HCT116 (cell line): ENCODE measurements around the gene CLASP1. TPM values are rescaled to one million over a fixed set of nuclear protein-coding genes. Genes with fewer than 3 reads are reported as not detected.

Experiments
- ATAC-seq: fragments of 200-7000 bp; cut with Tn5 transposase; 2 replicates; pipeline ENCODE4 v1.9.1; 2020; ENCODE audit warnings: mild to moderate bottlenecking, moderate library complexity
- BruUV-seq: library from RNA; stranded (reverse); fragments of 400-500 nt; replicated peaks from 2 replicates; lab custom pipeline; 2021; lab: Mats Ljungman, UMichigan
- CTCF ChIA-PET: fragments of 300-600 bp; sonication (Branson Sonifier 250); formaldehyde crosslinking; loops from one replicate; lab custom pipeline; 2021; ENCODE audit warnings: antibody characterized with exemption; lab: Charles Lee
- POLR2A ChIA-PET: fragments of 300-600, 350-600 bp; sonication (Branson Sonifier 250); formaldehyde crosslinking; loops from one replicate; lab custom pipeline; 2021; ENCODE audit warnings: antibody characterized with exemption; lab: Charles Lee
- RAD21 ChIA-PET, 2 experiments: fragments of 300-600 bp; sonication (Branson Sonifier 250); formaldehyde crosslinking; loops; one replicate each; lab custom pipeline; 2023; ENCODE audit warnings: low total read pairs in 2 of 2; ENCODE audit not compliant: uncharacterized antibody in 2 of 2, unreplicated experiment in 2 of 2, low non-redundant PET in 1 of 2; lab: Charles Lee
- DNase-seq: peaks from one replicate; pipeline ENCODE4 v3.0.0-alpha.2; 2010; ENCODE audit warnings: low read depth, low spot score
- H2AFZ ChIP-seq: fragments of 200-600 bp; shearing (Covaris generic), sonication (generic); 2 replicates; pipeline ENCODE4 v1.6.1; 2017; ENCODE audit warnings: low read depth, mixed run types, mixed read lengths, antibody characterized with exemption, low read length; ENCODE audit not compliant: poor library complexity, severe bottlenecking
- H3K27ac ChIP-seq: 2 replicates; pipeline ENCODE4 v1.5.1; 2012; ENCODE audit warnings: low read depth, low read length
- H3K27me3 ChIP-seq: fragments of 200-600 bp; sonication (generic); 2 replicates; pipeline ENCODE4 v1.6.1; 2016; ENCODE audit warnings: mixed run types, low read length, mixed read lengths; ENCODE audit not compliant: insufficient read depth
- H3K36me3 ChIP-seq, 2 experiments: fragments of 200-500 bp in 1 of 2; fragments of 200-600 bp in 1 of 2; sonication (Bioruptor generic) in 1 of 2; sonication (generic) in 1 of 2; 2 replicates each; pipeline versions ENCODE4 v1.5.1 to v1.6.1; 2014 to 2016; ENCODE audit warnings: low read length in 2 of 2, inconsistent platforms in 1 of 2, mixed read lengths in 1 of 2, mixed run types in 1 of 2; ENCODE audit not compliant: insufficient read depth in 2 of 2, control insufficient read depth in 1 of 2
- H3K4me1 ChIP-seq, 2 experiments: fragments of 200-600 bp in 1 of 2; sonication (generic) in 1 of 2; 2 replicates each; pipeline versions ENCODE4 v1.5.1 to v1.6.1; 2012 to 2017; ENCODE audit warnings: low read length in 2 of 2, inconsistent platforms in 1 of 2, mild to moderate bottlenecking in 1 of 2, mixed read lengths in 1 of 2, mixed run types in 1 of 2, moderate library complexity in 1 of 2; ENCODE audit not compliant: insufficient read depth in 2 of 2, control insufficient read depth in 1 of 2
- H3K4me2 ChIP-seq: fragments of 200-600 bp; sonication (generic); 2 replicates; pipeline ENCODE4 v1.6.1; 2017; ENCODE audit warnings: mixed run types, low read length, mixed read lengths
- H3K4me3 ChIP-seq, 2 experiments: fragments of 200-600 bp in 1 of 2; sonication (generic) in 1 of 2; replicated peaks in 1 of 2; 2 replicates each; pipeline ENCODE4 v1.5.1; 2011 to 2016; ENCODE audit warnings: low read length in 2 of 2, control low read depth in 1 of 2, low read depth in 1 of 2, mild to moderate bottlenecking in 1 of 2, mixed read lengths in 1 of 2, mixed run types in 1 of 2
- H3K79me2 ChIP-seq: fragments of 200-600 bp; sonication (generic); 2 replicates; pipeline ENCODE4 v1.6.1; 2017; ENCODE audit warnings: mild to moderate bottlenecking, mixed run types, low read length, moderate library complexity, mixed read lengths; ENCODE audit not compliant: insufficient read depth
- H3K9ac ChIP-seq: fragments of 200-600 bp; sonication (generic); 2 replicates; pipeline ENCODE4 v1.6.1; 2016; ENCODE audit warnings: low read length, mixed read lengths
- H3K9me2 ChIP-seq: fragments of 200-600 bp; sonication (generic), shearing (Covaris generic); 2 replicates; pipeline ENCODE4 v1.6.1; 2017; ENCODE audit warnings: mixed run types, mild to moderate bottlenecking, moderate library complexity; ENCODE audit not compliant: insufficient read depth
- H3K9me3 ChIP-seq, 2 experiments: fragments of 200-500 bp in 1 of 2; fragments of 200-600 bp in 1 of 2; sonication (Bioruptor generic) in 1 of 2; sonication (generic) in 1 of 2; 2 replicates each; pipeline ENCODE4 v1.6.1; 2014 to 2017; ENCODE audit warnings: low read length in 2 of 2, mixed read lengths in 2 of 2, inconsistent platforms in 1 of 2, low read depth in 1 of 2, mild to moderate bottlenecking in 1 of 2, mixed run types in 1 of 2, moderate library complexity in 1 of 2; ENCODE audit not compliant: control insufficient read depth in 1 of 2, insufficient read depth in 1 of 2
- H4K20me1 ChIP-seq: fragments of 200-600 bp; sonication (generic), shearing (Covaris generic); 2 replicates; pipeline ENCODE4 v1.6.1; 2017; ENCODE audit warnings: mixed run types, mild to moderate bottlenecking, moderate library complexity; ENCODE audit not compliant: insufficient read depth
- ATF3 ChIP-seq: IDR thresholded peaks from 2 replicates; pipeline ENCODE4 v1.6.1; 2012
- CEBPB ChIP-seq: IDR thresholded peaks from 2 replicates; pipeline ENCODE4 v1.6.1; 2012; ENCODE audit warnings: low read depth
- EGR1 ChIP-seq: IDR thresholded peaks from 2 replicates; pipeline ENCODE4 v1.6.1; 2012; ENCODE audit warnings: low read depth
- ELF1 ChIP-seq: IDR thresholded peaks from 2 replicates; pipeline ENCODE4 v1.6.1; 2012; ENCODE audit warnings: low read depth, borderline replicate concordance
- EZH2 ChIP-seq: fragments of 200-600 bp; sonication (generic); IDR thresholded peaks from 2 replicates; pipeline ENCODE4 v1.6.1; 2017; ENCODE audit warnings: antibody characterized with exemption, mixed run types
- EZH2phosphoT487 ChIP-seq: fragments of 200-600 bp; IDR thresholded peaks from 2 replicates; pipeline ENCODE4 v1.6.1; 2018; ENCODE audit warnings: antibody characterized with exemption, borderline replicate concordance
- FOSL1 ChIP-seq: IDR thresholded peaks from 2 replicates; pipeline ENCODE4 v1.6.1; 2012; ENCODE audit warnings: low read depth
- JUND ChIP-seq: IDR thresholded peaks from 2 replicates; pipeline ENCODE4 v1.6.1; 2012
- MAX ChIP-seq: IDR thresholded peaks from 2 replicates; pipeline ENCODE4 v1.6.1; 2012
- POLR2AphosphoS5 ChIP-seq: IDR thresholded peaks from 2 replicates; pipeline ENCODE4 v1.6.1; 2011; ENCODE audit warnings: mild to moderate bottlenecking, low read depth, low read length, moderate library complexity
- SIN3A ChIP-seq: IDR thresholded peaks from 2 replicates; pipeline ENCODE4 v1.6.1; 2012; ENCODE audit warnings: low read depth
- SRF ChIP-seq: IDR thresholded peaks from 2 replicates; pipeline ENCODE4 v1.6.1; 2012; ENCODE audit warnings: low read depth
- TCF7L2 ChIP-seq: IDR thresholded peaks from 2 replicates; pipeline ENCODE4 v1.7.0; 2011; ENCODE audit warnings: borderline replicate concordance, inconsistent platforms; ENCODE audit not compliant: insufficient read depth, insufficient read length; ENCODE audit errors: extremely low read depth
- YY1 ChIP-seq: IDR thresholded peaks from 2 replicates; pipeline ENCODE4 v1.6.1; 2011; ENCODE audit warnings: low read length, low read depth, moderate library complexity, mild to moderate bottlenecking; ENCODE audit not compliant: insufficient replicate concordance; ENCODE audit errors: extremely low read depth
- ZBTB33 ChIP-seq: IDR thresholded peaks from 2 replicates; pipeline ENCODE4 v1.6.1; 2011; ENCODE audit warnings: mild to moderate bottlenecking, low read length, moderate library complexity; ENCODE audit not compliant: insufficient replicate concordance; ENCODE audit errors: extremely low read depth
- ZNF274 ChIP-seq: fragments of 200-500 bp; sonication (Bioruptor generic); IDR thresholded peaks from 2 replicates; pipeline ENCODE4 v1.6.1; 2014; ENCODE audit warnings: mild to moderate bottlenecking, low read depth, low read length, inconsistent platforms
- intact Hi-C: fragments of 100-400 bp; cut with micrococcal nuclease; formaldehyde crosslinking; loops from 2 replicates; pipeline ENCODE4 v1.10.0; 2022
- total RNA-seq: library from RNA; stranded (reverse); gene quantifications from one replicate; pipeline ENCODE4 v1.2.1, GENCODE V29; 2021; ENCODE audit not compliant: unreplicated experiment

The CLASP1 gene
- total RNA-seq, 1 experiment from 2014 or later: 41.9 TPM

- POLR2A ChIA-PET: no interaction called here
- H3K79me2 ChIP-seq: peaks cover 4% of the 10 kb centered on the region; the same call in 1 of the 2 replicates
- no peaks in the 10 kb centered on the region for H3K27me3 ChIP-seq
- intact Hi-C loops: no loop called here
- BruUV-seq: no TSS peak
- H3K27ac ChIP-seq: no peak overlapping the region
- ATAC-seq: no peak
- H3K4me2 ChIP-seq: no peak overlapping the region
- no peak overlapping the region for H3K4me3 ChIP-seq
- RAD21 ChIA-PET: no interaction called here
- no peak overlapping the region for H2AFZ ChIP-seq
- H3K9me2 ChIP-seq: no peaks in the 10 kb centered on the region
- no peak overlapping the region for H3K9ac ChIP-seq
- peaks cover 11 to 16% of the 10 kb centered on the region in 2 experiments; a peak in 2 of 4 replicates for H3K36me3 ChIP-seq
- DNase-seq: no peak
- no peaks in the 10 kb centered on the region for H3K4me1 ChIP-seq
- CTCF ChIA-PET: no interaction called here
- TF ChIP-seq EZH2: no peak
- no peak for TF ChIP-seq EGR1
- TF ChIP-seq SRF: no peak
- TF ChIP-seq ATF3: no peak
- TF ChIP-seq CEBPB: no peak
- TF ChIP-seq SIN3A: no peak
- no peak for TF ChIP-seq YY1
- TF ChIP-seq FOSL1: no peak
- TF ChIP-seq POLR2AphosphoS5: no peak
- TF ChIP-seq ELF1: no peak
- TF ChIP-seq ZNF274: no peak
- TF ChIP-seq JUND: no peak
- no peak for TF ChIP-seq TCF7L2
- TF ChIP-seq MAX: no peak
- no peak for TF ChIP-seq ZBTB33
- TF ChIP-seq EZH2phosphoT487: no peak
- H4K20me1 ChIP-seq: no peaks in the 10 kb centered on the region
- H3K9me3 ChIP-seq: no peaks in the 10 kb centered on the region
These were observed 179.9 kb downstream of the CLASP1 start for GRCh38 chr2:121469356-121469755.
